Lower lobe of right lung (tissue), 2 donors: ENCODE results near the gene EGFL6. TPM values are rescaled to one million over a fixed set of nuclear protein-coding genes. Genes with fewer than 3 reads are reported as not detected.

Experiments used
- ATAC-seq, 2 donors: fragments of 200-7000 bp; cut with Tn5 transposase; one replicate each; pipeline ENCODE4 v1.9.1; 2020 to 2022; ENCODE audit warnings: mild to moderate bottlenecking in 2 of 2, moderate library complexity in 2 of 2
- DNase-seq: peaks from one replicate; pipeline ENCODE4 v3.0.0-alpha.2; 2020
- H3K27ac ChIP-seq: fragments of 200-600 bp; one replicate; pipeline ENCODE4 v1.8.0; 2022
- H3K27me3 ChIP-seq: fragments of 200-600 bp; one replicate; pipeline ENCODE4 v1.8.0; 2022; ENCODE audit warnings: low read depth
- H3K36me3 ChIP-seq: fragments of 200-600 bp; one replicate; pipeline ENCODE4 v1.8.0; 2022; ENCODE audit warnings: mild to moderate bottlenecking
- H3K4me1 ChIP-seq: fragments of 200-600 bp; one replicate; pipeline ENCODE4 v1.8.0; 2022
- H3K4me3 ChIP-seq: fragments of 200-600 bp; one replicate; pipeline ENCODE4 v1.8.0; 2022; ENCODE audit warnings: mild to moderate bottlenecking
- H3K9me3 ChIP-seq: fragments of 200-600 bp; one replicate; pipeline ENCODE4 v1.8.0; 2022
- intact Hi-C: fragments of 100-400 bp; cut with DNase I; formaldehyde crosslinking; loops from one replicate; pipeline ENCODE4 v1.11.0; 2022
- total RNA-seq: library from RNA; stranded (reverse); fragmentation: NEBNext Ultra II Directional; extraction: Animal tissue kit (Norgen Biotek cat#: 25700); gene quantifications from one replicate; pipeline ENCODE4 v1.2.1, GENCODE V29; 2021
- TF ChIP-seq, protein P1 (sequence below): fragments of 200-600 bp; IDR thresholded peaks from one replicate; pipeline ENCODE4 v1.8.0; 2022; ENCODE audit warnings: antibody characterized with exemption, mild to moderate bottlenecking
- donor health status: DM: no; HTN: yes; CAD: no; lungs with severe emphysema.

The EGFL6 gene
- total RNA-seq, 1 donor from 2014 or later = 9.3 TPM

DNA sequence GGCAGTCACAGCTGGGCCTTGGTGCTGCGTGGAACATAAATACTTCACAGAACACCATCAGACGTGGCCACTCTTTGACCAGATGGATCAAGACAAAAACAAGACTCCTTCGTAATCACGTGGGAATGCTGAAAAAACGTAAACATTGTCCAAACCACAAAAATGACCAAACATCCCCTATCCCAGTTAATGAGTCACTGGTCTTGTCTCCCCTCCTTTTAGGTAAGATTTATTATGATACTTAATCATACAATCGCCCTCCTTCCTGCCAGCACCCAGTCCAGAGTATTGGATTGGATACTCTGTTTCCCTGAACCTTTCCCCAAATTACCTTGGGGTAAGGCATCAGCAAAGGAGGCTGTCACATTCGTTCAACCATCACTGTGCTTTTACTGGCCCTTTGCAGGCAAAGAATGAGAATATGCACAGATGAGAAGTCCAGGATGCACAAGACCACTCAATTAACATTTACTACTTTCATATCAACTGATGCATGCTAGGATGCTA, 82.9 kb downstream of the EGFL6 start:
- ATAC-seq (no peak), DNase-seq (no peak)
- intact Hi-C loops = no loop called here
- Histone ChIP-seq H3K9me3 (no peaks in the 10 kb centered on the region), H3K4me1 (peaks cover 7% of the 10 kb centered on the region), H3K36me3 (no peaks in the 10 kb centered on the region), H3K4me3 (peak overlapping the region; percentile 67), H3K27ac (peak overlapping the region; percentile 95), H3K27me3 (no peaks in the 10 kb centered on the region)
- TF ChIP-seq, protein P1, sequence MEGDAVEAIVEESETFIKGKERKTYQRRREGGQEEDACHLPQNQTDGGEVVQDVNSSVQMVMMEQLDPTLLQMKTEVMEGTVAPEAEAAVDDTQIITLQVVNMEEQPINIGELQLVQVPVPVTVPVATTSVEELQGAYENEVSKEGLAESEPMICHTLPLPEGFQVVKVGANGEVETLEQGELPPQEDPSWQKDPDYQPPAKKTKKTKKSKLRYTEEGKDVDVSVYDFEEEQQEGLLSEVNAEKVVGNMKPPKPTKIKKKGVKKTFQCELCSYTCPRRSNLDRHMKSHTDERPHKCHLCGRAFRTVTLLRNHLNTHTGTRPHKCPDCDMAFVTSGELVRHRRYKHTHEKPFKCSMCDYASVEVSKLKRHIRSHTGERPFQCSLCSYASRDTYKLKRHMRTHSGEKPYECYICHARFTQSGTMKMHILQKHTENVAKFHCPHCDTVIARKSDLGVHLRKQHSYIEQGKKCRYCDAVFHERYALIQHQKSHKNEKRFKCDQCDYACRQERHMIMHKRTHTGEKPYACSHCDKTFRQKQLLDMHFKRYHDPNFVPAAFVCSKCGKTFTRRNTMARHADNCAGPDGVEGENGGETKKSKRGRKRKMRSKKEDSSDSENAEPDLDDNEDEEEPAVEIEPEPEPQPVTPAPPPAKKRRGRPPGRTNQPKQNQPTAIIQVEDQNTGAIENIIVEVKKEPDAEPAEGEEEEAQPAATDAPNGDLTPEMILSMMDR = no peak

DNA sequence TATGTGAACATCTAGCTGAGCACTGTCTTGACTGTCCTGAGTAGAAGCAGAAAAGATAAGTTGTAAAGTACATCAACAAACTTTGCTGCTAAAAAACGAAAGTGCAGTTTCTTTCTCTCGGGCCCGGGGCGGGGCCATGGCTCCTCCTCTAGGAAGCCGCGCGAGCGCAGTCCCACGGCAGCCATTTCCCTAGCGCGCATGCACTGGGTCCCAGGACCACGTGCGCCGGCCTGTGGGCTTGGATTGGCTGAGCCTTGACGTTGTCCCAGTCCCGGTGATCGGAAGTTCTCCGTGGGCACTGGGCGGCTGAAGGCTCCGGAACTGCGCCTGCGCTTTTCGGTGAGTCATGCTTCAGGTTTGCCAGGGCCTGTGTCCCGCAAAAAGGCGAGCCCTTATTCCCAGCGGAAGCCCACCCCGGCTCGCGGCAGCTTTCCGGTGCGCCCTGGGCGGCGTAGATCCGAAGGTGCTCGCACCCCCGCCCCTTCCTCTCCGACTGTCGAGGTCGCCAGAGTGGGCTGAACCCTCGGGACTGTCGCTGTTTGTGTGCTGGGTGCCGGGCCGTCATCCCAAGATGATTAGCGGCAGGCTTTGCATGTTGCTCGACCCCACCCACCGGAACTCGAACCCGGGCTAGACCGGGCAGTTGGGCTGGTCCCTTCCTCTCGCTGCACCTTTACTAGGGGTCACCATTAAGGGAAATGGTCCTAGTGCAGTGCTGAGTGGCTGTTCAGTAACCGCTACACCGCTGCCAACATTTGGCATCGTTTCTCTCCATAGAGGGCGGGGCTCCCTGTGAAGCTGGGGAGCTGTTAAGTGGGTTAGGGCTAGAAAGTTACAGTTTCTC, 83.7 kb downstream of the EGFL6 start, which contains the start of gene TCEANC:
Gene TCEANC (plus strand): TSS at position 292 of the 844 bp plus-strand sequence. CDS start 9,368 bp downstream, outside the sequence.
- Histone ChIP-seq H3K4me3 (peak within 1 kb of the TSS; percentile 67), H3K9me3 (no peaks in the 10 kb centered on the region), H3K4me1 (peaks cover 7% of the 10 kb centered on the region), H3K36me3 (no peaks in the 10 kb centered on the region), H3K27ac (peak within 1 kb of the TSS; percentile 95), H3K27me3 (no peaks in the 10 kb centered on the region)
- ATAC-seq (peak; percentile 100), DNase-seq (peak; percentile 97)
- intact Hi-C loops = no loop called here
- TF ChIP-seq, protein P1 = no peak

DNA sequence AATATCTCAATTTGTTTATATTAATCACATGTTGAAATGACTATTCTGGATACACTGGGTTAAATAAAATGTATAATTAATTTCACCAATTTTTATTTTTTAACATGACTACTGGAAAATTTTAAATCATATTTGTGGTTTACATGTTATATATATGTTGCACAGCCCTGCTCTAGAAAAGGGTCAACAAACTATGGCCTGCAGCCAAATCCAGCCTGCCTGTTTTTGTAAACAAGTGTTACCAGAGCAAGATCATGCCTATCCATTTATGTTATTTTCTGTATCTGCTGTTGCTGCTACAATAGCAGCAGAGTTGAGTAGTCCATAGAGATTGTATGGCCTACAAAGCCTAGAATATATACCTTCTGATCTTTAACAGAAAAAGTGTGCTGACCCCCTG, 84.7 kb downstream of the EGFL6 start:
- Histone ChIP-seq H3K9me3 (no peaks in the 10 kb centered on the region), H3K27ac (peak overlapping the region; percentile 95), H3K4me3 (peak overlapping the region; percentile 67), H3K27me3 (no peaks in the 10 kb centered on the region), H3K36me3 (no peaks in the 10 kb centered on the region), H3K4me1 (peaks cover 11% of the 10 kb centered on the region)
- TF ChIP-seq, protein P1 = no peak
- ATAC-seq (no peak), DNase-seq (no peak)
- intact Hi-C loops = no loop called here

DNA sequence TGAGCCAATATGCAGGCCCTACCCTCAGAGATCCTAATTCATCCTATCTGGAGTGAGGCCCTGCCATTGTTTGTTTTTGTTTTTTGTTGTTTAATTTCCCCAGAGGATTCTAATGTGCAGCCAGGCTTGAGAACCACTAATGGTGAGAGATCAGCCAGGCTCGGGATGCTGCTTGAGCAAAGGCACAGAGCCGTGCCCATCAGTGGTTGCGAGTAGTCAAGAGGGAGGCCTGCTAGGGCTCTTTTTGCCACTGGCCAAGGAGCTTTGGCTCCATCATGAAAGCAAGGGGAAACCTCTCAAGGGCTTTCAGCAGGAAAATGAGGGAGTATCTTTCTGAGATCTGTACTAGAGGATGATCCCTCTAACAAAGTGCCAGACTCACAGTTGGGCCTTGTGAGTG, 86.3 kb downstream of the EGFL6 start:
- intact Hi-C loops = no loop called here
- DNase-seq = no peak

DNA sequence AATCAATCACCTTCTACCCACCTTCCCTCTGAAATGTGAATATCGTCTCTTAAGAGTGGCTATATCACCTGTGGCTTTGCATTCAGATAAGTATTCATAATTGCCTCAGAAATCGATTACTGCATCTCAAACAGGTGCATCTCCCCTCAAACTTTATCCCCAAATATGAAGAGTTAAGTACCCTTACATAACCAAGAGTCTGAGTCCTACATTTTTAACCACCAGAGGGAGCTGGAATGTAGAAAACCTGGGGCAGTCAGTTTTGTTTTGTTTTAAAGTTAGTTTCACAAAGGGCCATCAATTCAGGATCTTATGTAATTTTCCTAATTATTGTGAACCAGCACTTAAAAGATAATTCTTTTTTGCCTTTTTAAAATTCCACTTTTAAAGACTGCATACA, 89.2 kb downstream of the EGFL6 start:
- DNase-seq = no peak
- peak in 1 of 2 donors; percentile 80 for ATAC-seq
- Histone ChIP-seq H3K4me1 (peaks cover 13% of the 10 kb centered on the region), H3K4me3 (no peak overlapping the region), H3K9me3 (no peaks in the 10 kb centered on the region), H3K27me3 (no peaks in the 10 kb centered on the region), H3K27ac (peak overlapping the region; percentile 18), H3K36me3 (peaks cover 12% of the 10 kb centered on the region)
- intact Hi-C loops = no loop called here
- TF ChIP-seq, protein P1 = peak; percentile 57

More for the DNA sequence above, 86.3 kb downstream of the EGFL6 start:
- ATAC-seq = no peak
- H3K27me3 ChIP-seq = no peaks in the 10 kb centered on the region
- no peak overlapping the region for H3K27ac ChIP-seq
- peaks cover 5% of the 10 kb centered on the region for H3K36me3 ChIP-seq
- no peak overlapping the region for H3K4me3 ChIP-seq
- H3K9me3 ChIP-seq = no peaks in the 10 kb centered on the region
- TF ChIP-seq, protein P1 = no peak
- peaks cover 13% of the 10 kb centered on the region for H3K4me1 ChIP-seq
